ENCODE results near the gene ITGB3.
"Not testable (repeated sequence)": the region's sequence is repeated elsewhere in the genome, so short reads cannot be mapped to it uniquely, and the experiment has no call there.

ITGB3 gene

DNA sequence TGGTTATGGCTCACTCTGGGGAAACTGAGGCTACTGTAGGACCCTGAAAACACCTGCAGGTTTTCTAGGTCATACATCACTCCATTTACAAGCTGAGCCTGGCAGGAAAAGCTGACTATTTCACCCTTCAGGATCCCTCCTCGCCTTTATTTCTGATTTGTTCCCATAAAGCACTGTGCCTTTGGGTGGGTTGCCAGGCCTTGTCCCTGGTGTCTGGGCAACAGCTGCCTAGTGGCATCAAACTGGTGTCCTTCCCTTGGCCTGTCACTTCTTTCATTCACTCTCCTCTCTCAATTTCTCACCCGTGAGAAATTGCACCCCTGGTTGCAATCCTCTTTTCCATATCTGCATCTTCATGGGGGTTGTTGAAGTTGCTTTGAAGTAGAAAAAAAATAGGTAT lies 42.8 kb upstream of the ITGB3 start:
- Histone ChIP-seq H3K36me3 (ENCODE audit: control insufficient read depth, insufficient read depth, low read length) (no peaks in the 10 kb centered on the region), H3K9me3 (ENCODE audit: control insufficient read depth, low read length) (no peaks in the 10 kb centered on the region), H3K27ac (ENCODE audit: insufficient read depth, low read depth, low read length, poor library complexity, severe bottlenecking) (no peak overlapping the region), H3K4me1 (ENCODE audit: control insufficient read depth, insufficient read depth, low read length) (peaks cover 18% of the 10 kb centered on the region), H3K4me3 (ENCODE audit: insufficient read depth, low read depth, low read length) (no peak overlapping the region), H3K27me3 (ENCODE audit: control insufficient read depth, insufficient read depth, low read length, poor library complexity, severe bottlenecking) (no peaks in the 10 kb centered on the region)
- WGBS, 2 experiments = 81 to 92% methylated on average over 1 to 2 of the region's 2 CpGs

DNA sequence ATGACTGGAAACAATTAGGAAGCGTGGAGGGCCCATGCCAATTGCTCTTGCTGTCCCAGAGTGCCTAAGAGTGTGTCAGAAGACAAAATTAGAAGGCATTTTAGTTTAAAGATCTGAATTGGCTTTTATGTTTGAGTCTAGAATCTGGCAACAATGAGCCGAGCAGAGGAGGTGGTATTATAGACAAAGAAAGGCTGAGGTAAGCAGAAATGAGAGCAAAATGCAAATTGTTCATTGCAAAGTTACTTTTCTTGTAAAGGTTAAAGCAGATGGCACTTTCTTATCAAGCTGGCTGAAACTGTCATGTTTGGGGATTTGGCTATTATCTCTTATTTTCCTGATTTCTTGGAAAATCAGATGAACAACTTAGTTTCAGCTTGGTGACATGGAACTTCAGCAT lies 41.2 kb upstream of the ITGB3 start:
- WGBS, 2 experiments = 92 to 94% methylated on average over 2 of the region's 2 CpGs
- Histone ChIP-seq H3K36me3 (ENCODE audit: control insufficient read depth, insufficient read depth, low read length) (no peaks in the 10 kb centered on the region), H3K27ac (ENCODE audit: insufficient read depth, low read depth, low read length, poor library complexity, severe bottlenecking) (no peak overlapping the region), H3K4me3 (ENCODE audit: insufficient read depth, low read depth, low read length) (no peak overlapping the region), H3K4me1 (ENCODE audit: control insufficient read depth, insufficient read depth, low read length) (peaks cover 18% of the 10 kb centered on the region), H3K9me3 (ENCODE audit: control insufficient read depth, low read length) (no peaks in the 10 kb centered on the region), H3K27me3 (ENCODE audit: control insufficient read depth, insufficient read depth, low read length, poor library complexity, severe bottlenecking) (no peaks in the 10 kb centered on the region)

GRCh38 chr17:47213540-47213939 lies 40.1 kb upstream of the ITGB3 start:
- no peaks in the 10 kb centered on the region for H3K27me3 ChIP-seq (ENCODE audit: control insufficient read depth, insufficient read depth, low read length, poor library complexity, severe bottlenecking)
- peaks cover 13% of the 10 kb centered on the region for H3K4me1 ChIP-seq (ENCODE audit: control insufficient read depth, insufficient read depth, low read length)
- H3K9me3 ChIP-seq (ENCODE audit: control insufficient read depth, low read length) = no peaks in the 10 kb centered on the region
- no peak overlapping the region for H3K27ac ChIP-seq (ENCODE audit: insufficient read depth, low read depth, low read length, poor library complexity, severe bottlenecking)
- WGBS, 2 experiments = 91 to 96% methylated on average over 2 to 3 of the region's 4 CpGs
- H3K36me3 ChIP-seq (ENCODE audit: control insufficient read depth, insufficient read depth, low read length) = no peaks in the 10 kb centered on the region
- H3K4me3 ChIP-seq (ENCODE audit: insufficient read depth, low read depth, low read length) = no peak overlapping the region

- Histone ChIP-seq H3K9me3 (ENCODE audit: control insufficient read depth, low read length) (no peaks in the 10 kb centered on the region), H3K4me3 (ENCODE audit: insufficient read depth, low read depth, low read length) (no peak overlapping the region), H3K36me3 (ENCODE audit: control insufficient read depth, insufficient read depth, low read length) (no peaks in the 10 kb centered on the region), H3K27ac (ENCODE audit: insufficient read depth, low read depth, low read length, poor library complexity, severe bottlenecking) (no peak overlapping the region), H3K27me3 (ENCODE audit: control insufficient read depth, insufficient read depth, low read length, poor library complexity, severe bottlenecking) (no peaks in the 10 kb centered on the region), H3K4me1 (ENCODE audit: control insufficient read depth, insufficient read depth, low read length) (peaks cover 3% of the 10 kb centered on the region)
- WGBS, 2 experiments = 92 to 94% methylated on average over 2 to 3 of the region's 3 CpGs
Measured at GRCh38 chr17:47214931-47215330, 38.7 kb upstream of the ITGB3 start.

- not testable (repeated sequence) for H3K4me1 ChIP-seq (ENCODE audit: control insufficient read depth, insufficient read depth, low read length); H3K4me3 ChIP-seq (ENCODE audit: insufficient read depth, low read depth, low read length); H3K9me3 ChIP-seq (ENCODE audit: control insufficient read depth, low read length); H3K27ac ChIP-seq (ENCODE audit: insufficient read depth, low read depth, low read length, poor library complexity, severe bottlenecking); H3K36me3 ChIP-seq (ENCODE audit: control insufficient read depth, insufficient read depth, low read length); H3K27me3 ChIP-seq (ENCODE audit: control insufficient read depth, insufficient read depth, low read length, poor library complexity, severe bottlenecking)
- WGBS, 2 experiments = 94% methylated on average over 4 of the region's 4 CpGs
Measured at GRCh38 chr17:47216821-47217220, 36.8 kb upstream of the ITGB3 start.

DNA sequence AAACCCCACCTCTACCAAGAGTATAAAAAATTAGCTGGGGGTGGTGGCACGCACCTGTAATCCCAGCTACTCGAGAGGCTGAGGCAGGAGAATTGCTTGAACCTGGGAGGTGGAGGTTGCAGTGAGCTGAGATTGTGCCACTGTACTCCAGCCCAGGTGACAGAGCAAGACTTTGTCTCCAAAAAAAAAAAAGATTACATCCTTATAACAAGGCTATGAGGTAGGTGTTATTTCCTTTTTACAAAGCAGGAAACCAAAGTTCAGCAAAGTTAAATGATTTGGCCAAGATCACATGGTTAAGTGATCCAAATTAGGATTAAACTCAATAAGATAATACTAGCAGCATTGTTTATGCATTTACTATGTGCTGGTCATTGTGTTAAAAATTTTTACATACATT lies 36.3 kb upstream of the ITGB3 start:
- not testable (repeated sequence) for H3K36me3 ChIP-seq (ENCODE audit: control insufficient read depth, insufficient read depth, low read length); H3K27ac ChIP-seq (ENCODE audit: insufficient read depth, low read depth, low read length, poor library complexity, severe bottlenecking); H3K27me3 ChIP-seq (ENCODE audit: control insufficient read depth, insufficient read depth, low read length, poor library complexity, severe bottlenecking); H3K4me1 ChIP-seq (ENCODE audit: control insufficient read depth, insufficient read depth, low read length); H3K9me3 ChIP-seq (ENCODE audit: control insufficient read depth, low read length); H3K4me3 ChIP-seq (ENCODE audit: insufficient read depth, low read depth, low read length)
- 94% methylated on average over 2 of the region's 2 CpGs; no CpG with 5 or more reads in 1 of the 2 experiments for WGBS, 2 experiments

DNA sequence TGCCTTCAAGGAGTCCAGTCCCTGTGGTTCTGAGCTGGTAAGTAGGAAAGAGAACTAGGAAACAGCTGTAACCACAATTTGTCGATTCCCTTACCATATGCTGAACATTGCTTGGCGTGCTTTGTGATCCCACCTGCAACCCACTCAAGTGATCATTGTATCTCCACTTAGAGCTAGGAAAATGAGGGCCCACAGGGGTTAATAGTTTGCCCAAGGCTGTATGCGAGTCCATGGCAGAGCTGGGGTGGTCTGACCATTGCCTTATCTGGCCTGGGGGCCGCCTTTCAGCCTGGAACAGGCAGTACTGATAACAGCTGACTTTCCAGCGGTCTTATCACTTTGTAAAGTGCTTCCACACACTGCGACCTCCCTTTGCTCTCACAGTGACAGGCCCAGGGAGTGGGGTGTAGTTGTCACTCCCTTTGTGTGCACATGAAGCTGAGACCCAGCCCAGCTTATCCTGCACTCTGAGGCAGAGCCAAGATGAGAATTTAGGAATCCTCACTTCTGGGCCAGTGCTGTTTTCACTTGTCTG lies 34.7 kb upstream of the ITGB3 start:
- H3K4me1 ChIP-seq (ENCODE audit: control insufficient read depth, insufficient read depth, low read length) = peaks cover 4% of the 10 kb centered on the region
- no peak overlapping the region for H3K27ac ChIP-seq (ENCODE audit: insufficient read depth, low read depth, low read length, poor library complexity, severe bottlenecking)
- no peak overlapping the region for H3K4me3 ChIP-seq (ENCODE audit: insufficient read depth, low read depth, low read length)
- WGBS, 2 experiments = 91 to 92% methylated on average over 6 of the region's 6 CpGs
- H3K9me3 ChIP-seq (ENCODE audit: control insufficient read depth, low read length) = no peaks in the 10 kb centered on the region
- no peaks in the 10 kb centered on the region for H3K27me3 ChIP-seq (ENCODE audit: control insufficient read depth, insufficient read depth, low read length, poor library complexity, severe bottlenecking)
- H3K36me3 ChIP-seq (ENCODE audit: control insufficient read depth, insufficient read depth, low read length) = no peaks in the 10 kb centered on the region

DNA sequence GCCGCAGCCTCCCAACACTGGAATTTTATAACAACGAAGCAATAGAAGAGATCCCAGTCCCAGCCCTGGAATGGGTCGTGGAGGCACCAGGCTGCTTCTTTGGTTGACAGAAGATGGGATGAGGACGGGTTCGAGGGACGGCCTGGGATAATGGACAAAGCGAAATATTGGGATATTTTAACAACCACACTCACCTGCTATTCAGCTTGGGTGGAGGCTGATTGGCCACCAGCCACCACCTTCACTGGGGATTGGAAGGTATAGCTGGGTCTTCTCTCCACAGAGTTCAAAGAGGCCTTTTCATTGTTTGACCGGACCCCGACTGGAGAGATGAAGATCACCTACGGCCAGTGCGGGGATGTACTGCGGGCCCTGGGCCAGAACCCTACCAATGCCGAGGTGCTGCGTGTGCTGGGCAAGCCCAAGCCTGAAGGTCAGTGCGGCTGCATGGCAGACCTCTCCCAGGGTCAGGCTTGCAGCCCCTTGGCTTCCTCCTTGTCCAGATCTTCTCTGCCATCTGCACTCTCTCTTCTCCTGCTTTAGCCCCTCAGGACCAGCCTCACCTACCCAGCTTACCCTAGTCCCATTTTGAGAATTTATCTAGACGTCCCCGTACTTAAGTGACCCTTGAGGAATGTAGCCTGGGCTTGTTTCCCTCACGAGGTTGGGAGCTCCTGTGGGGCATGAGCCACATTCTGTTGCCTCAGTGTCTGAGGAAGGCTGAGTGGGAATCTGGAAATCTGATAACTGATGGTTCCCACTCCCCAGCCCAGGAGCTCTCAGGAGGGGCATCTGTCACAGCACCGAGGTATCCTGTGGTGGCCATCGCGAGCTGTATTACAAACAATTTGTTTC lies 33.8 kb upstream of the ITGB3 start:
- no peak overlapping the region for H3K27ac ChIP-seq (ENCODE audit: insufficient read depth, low read depth, low read length, poor library complexity, severe bottlenecking)
- H3K4me3 ChIP-seq (ENCODE audit: insufficient read depth, low read depth, low read length) = no peak overlapping the region

DNA sequence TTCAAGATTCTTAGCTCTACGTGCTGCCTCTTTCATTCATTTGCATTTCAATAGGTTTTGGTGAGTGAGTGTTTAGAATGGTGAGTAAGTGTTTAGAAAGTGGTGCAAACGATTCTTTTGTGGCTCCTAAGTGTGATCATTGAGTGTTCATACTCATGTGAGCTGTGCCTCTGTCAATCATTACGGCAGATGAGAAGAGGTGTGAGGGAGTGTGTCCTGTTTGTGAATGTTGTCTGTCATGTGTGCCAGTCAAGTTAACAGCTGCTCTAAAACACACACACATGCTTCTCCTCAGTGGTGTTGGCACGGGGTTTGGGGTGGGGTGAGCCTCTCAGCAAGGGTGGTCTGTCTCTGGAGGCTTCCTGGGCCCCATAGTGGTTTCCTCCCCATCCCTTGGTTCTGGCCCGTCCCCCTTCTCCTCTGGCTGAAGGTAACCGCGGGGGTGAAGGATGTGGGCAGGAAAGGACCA lies 33.1 kb upstream of the ITGB3 start:
- Histone ChIP-seq H3K9me3 (ENCODE audit: control insufficient read depth, low read length) (no peaks in the 10 kb centered on the region), H3K27me3 (ENCODE audit: control insufficient read depth, insufficient read depth, low read length, poor library complexity, severe bottlenecking) (no peaks in the 10 kb centered on the region), H3K4me3 (ENCODE audit: insufficient read depth, low read depth, low read length) (no peak overlapping the region), H3K4me1 (ENCODE audit: control insufficient read depth, insufficient read depth, low read length) (peaks cover 4% of the 10 kb centered on the region), H3K36me3 (ENCODE audit: control insufficient read depth, insufficient read depth, low read length) (no peaks in the 10 kb centered on the region), H3K27ac (ENCODE audit: insufficient read depth, low read depth, low read length, poor library complexity, severe bottlenecking) (no peak overlapping the region)
- 44 to 55% methylated on average over 5 to 7 of the region's 7 CpGs for WGBS, 2 experiments

More for the DNA sequence above, 33.8 kb upstream of the ITGB3 start:
- Histone ChIP-seq H3K36me3 (ENCODE audit: control insufficient read depth, insufficient read depth, low read length) (no peaks in the 10 kb centered on the region), H3K9me3 (ENCODE audit: control insufficient read depth, low read length) (no peaks in the 10 kb centered on the region), H3K27me3 (ENCODE audit: control insufficient read depth, insufficient read depth, low read length, poor library complexity, severe bottlenecking) (no peaks in the 10 kb centered on the region), H3K4me1 (ENCODE audit: control insufficient read depth, insufficient read depth, low read length) (peaks cover 4% of the 10 kb centered on the region)
- WGBS, 2 experiments = 85 to 86% methylated on average over 21 of the region's 21 CpGs

GRCh38 chr17:47221154-47221553 lies 32.5 kb upstream of the ITGB3 start:
- 74 to 83% methylated on average over 6 of the region's 6 CpGs for WGBS, 2 experiments
- H3K36me3 ChIP-seq (ENCODE audit: control insufficient read depth, insufficient read depth, low read length) = no peaks in the 10 kb centered on the region
- H3K9me3 ChIP-seq (ENCODE audit: control insufficient read depth, low read length) = no peaks in the 10 kb centered on the region
- peaks cover 4% of the 10 kb centered on the region for H3K4me1 ChIP-seq (ENCODE audit: control insufficient read depth, insufficient read depth, low read length)
- H3K27me3 ChIP-seq (ENCODE audit: control insufficient read depth, insufficient read depth, low read length, poor library complexity, severe bottlenecking) = no peaks in the 10 kb centered on the region
- no peak overlapping the region for H3K4me3 ChIP-seq (ENCODE audit: insufficient read depth, low read depth, low read length)
- H3K27ac ChIP-seq (ENCODE audit: insufficient read depth, low read depth, low read length, poor library complexity, severe bottlenecking) = no peak overlapping the region

Measured in ectodermal cell (in vitro differentiated cells).